Stimulated activated CD8-positive, alpha-beta memory T cell treated with anti-CD3 and anti-CD28 coated beads, Interleukin-12 subunit alpha, Interleukin-12 subunit beta, amount 100 ng/mL, for 24 hours (primary cell): ENCODE measurements around the gene ELOVL3.

ENCODE experiments used
- DNase-seq: peaks from one replicate; pipeline ENCODE4 v3.0.0-alpha.2; 2020; ENCODE audit errors: extremely low read depth

ELOVL3 gene

GRCh38 chr10:102226542-102226870, 407 bp downstream of the ELOVL3 start:
- no peak for DNase-seq

GRCh38 chr10:102227050-102227449, 951 bp downstream of the ELOVL3 start:
- DNase-seq = no peak

- peak; percentile 64 for DNase-seq
Measured at GRCh38 chr10:102229810-102230263, 3.7 kb downstream of the ELOVL3 start.

- no peak for DNase-seq
Measured at GRCh38 chr10:102230264-102230860, 4.3 kb downstream of the ELOVL3 start.

- no peak for DNase-seq
Measured at GRCh38 chr10:102230861-102231356, 4.8 kb downstream of the ELOVL3 start.

- DNase-seq = peak; percentile 32
Measured at GRCh38 chr10:102231357-102232318, 5.5 kb downstream of the ELOVL3 start.

GRCh38 chr10:102233997-102234396, 7.9 kb downstream of the ELOVL3 start:
- DNase-seq = no peak

GRCh38 chr10:102234888-102235597, 8.9 kb downstream of the ELOVL3 start:
- DNase-seq = no peak

- DNase-seq = no peak
Measured at GRCh38 chr10:102235598-102235920, 9.5 kb downstream of the ELOVL3 start.

GRCh38 chr10:102236006-102236405, 9.9 kb downstream of the ELOVL3 start:
- no peak for DNase-seq

GRCh38 chr10:102237711-102238252, 11.7 kb downstream of the ELOVL3 start:
- no peak for DNase-seq

GRCh38 chr10:102240467-102241031, 14.4 kb downstream of the ELOVL3 start:
- DNase-seq = no peak

- no peak for DNase-seq
Measured at GRCh38 chr10:102241032-102241443, 14.9 kb downstream of the ELOVL3 start.

GRCh38 chr10:102241444-102242117, 15.5 kb downstream of the ELOVL3 start, which contains the start of gene PITX3:
PITX3 (minus strand) TSS chr10:102241512; CDS start chr10:102232080, 9,432 bp downstream.
- DNase-seq = peak; percentile 82

GRCh38 chr10:102242118-102242485, 16.0 kb downstream of the ELOVL3 start:
- no peak for DNase-seq

GRCh38 chr10:102243309-102243708, 17.2 kb downstream of the ELOVL3 start:
- DNase-seq = no peak

- DNase-seq = peak; percentile 59
Measured at GRCh38 chr10:102245082-102245931, 19.2 kb downstream of the ELOVL3 start, which contains the start of gene GBF1. GBF1 (plus strand) TSS chr10:102245532; CDS start chr10:102258939, 13,407 bp downstream.

GRCh38 chr10:102245932-102246251, 19.8 kb downstream of the ELOVL3 start:
- DNase-seq = no peak

- no peak for DNase-seq
Measured at GRCh38 chr10:102246261-102246660, 20.2 kb downstream of the ELOVL3 start.

GRCh38 chr10:102247734-102248133, 21.6 kb downstream of the ELOVL3 start:
- DNase-seq = no peak
